Activated naive CD8-positive, alpha-beta T cell treated with anti-CD3 and anti-CD28 coated beads for 36 hours (primary cell): ENCODE data around the gene HUWE1. TPM values are rescaled to one million over a fixed set of nuclear protein-coding genes. Genes with fewer than 3 reads are reported as not detected.
A peak's percentile ranks its signal among the peaks of the same experiment; 100 is the strongest.

Source experiments
- DNase-seq: peaks from one replicate; pipeline ENCODE4 v3.0.0; 2021
- H3K27ac Mint-ChIP-seq: one replicate; pipeline ENCODE4 v1.8.0; 2022; ENCODE audit warnings: mild to moderate bottlenecking, moderate library complexity, mixed read lengths
- H3K27me3 Mint-ChIP-seq: one replicate; pipeline ENCODE4 v1.8.0; 2022; ENCODE audit warnings: mild to moderate bottlenecking, mixed read lengths
- H3K36me3 Mint-ChIP-seq: one replicate; pipeline ENCODE4 v1.8.0; 2021; ENCODE audit warnings: mild to moderate bottlenecking, mixed read lengths
- H3K4me1 Mint-ChIP-seq: one replicate; pipeline ENCODE4 v1.8.0; 2021; ENCODE audit warnings: mixed read lengths
- H3K4me3 Mint-ChIP-seq: one replicate; pipeline ENCODE4 v1.8.0; 2022; ENCODE audit warnings: mild to moderate bottlenecking, moderate library complexity, mixed read lengths
- H3K9me3 Mint-ChIP-seq: one replicate; pipeline ENCODE4 v1.8.0; 2022; ENCODE audit warnings: mixed read lengths
- total RNA-seq, 2 experiments: library from RNA; stranded (reverse); gene quantifications; one replicate each; pipeline ENCODE4 v1.2.3, GENCODE V29; 2021

Gene HUWE1
- total RNA-seq, 2 experiments from 2014 or later, result 261 to 273 TPM

GRCh38 chrX:53599781-53600396 lies 86.6 kb downstream of the HUWE1 start:
- Mint-ChIP-seq H3K27ac (peak overlapping the region; percentile 78), H3K27me3 (no peaks in the 10 kb centered on the region), H3K4me1 (peaks cover 18% of the 10 kb centered on the region), H3K4me3 (no peak overlapping the region), H3K36me3 (peaks cover 12% of the 10 kb centered on the region), H3K9me3 (no peaks in the 10 kb centered on the region)
- DNase-seq, result no peak

- Mint-ChIP-seq H3K27me3 (no peaks in the 10 kb centered on the region), H3K36me3 (peaks cover 18% of the 10 kb centered on the region), H3K9me3 (no peaks in the 10 kb centered on the region), H3K27ac (no peak overlapping the region), H3K4me1 (peaks cover 18% of the 10 kb centered on the region), H3K4me3 (no peak overlapping the region)
- DNase-seq, result no peak
Measured at GRCh38 chrX:53598169-53598568, 88.3 kb downstream of the HUWE1 start.

GRCh38 chrX:53595266-53595810 lies 91.2 kb downstream of the HUWE1 start:
- H3K36me3 Mint-ChIP-seq, result peaks cover 21% of the 10 kb centered on the region
- no peak for DNase-seq
- no peak overlapping the region for H3K4me3 Mint-ChIP-seq
- H3K27me3 Mint-ChIP-seq, result no peaks in the 10 kb centered on the region
- H3K27ac Mint-ChIP-seq, result peak overlapping the region; percentile 51
- no peaks in the 10 kb centered on the region for H3K9me3 Mint-ChIP-seq
- peaks cover 17% of the 10 kb centered on the region for H3K4me1 Mint-ChIP-seq

GRCh38 chrX:53594354-53594753 lies 92.2 kb downstream of the HUWE1 start:
- no peak for DNase-seq
- Mint-ChIP-seq H3K4me3 (no peak overlapping the region), H3K36me3 (peaks cover 26% of the 10 kb centered on the region), H3K4me1 (peaks cover 12% of the 10 kb centered on the region), H3K27ac (no peak overlapping the region), H3K9me3 (no peaks in the 10 kb centered on the region), H3K27me3 (no peaks in the 10 kb centered on the region)

- Mint-ChIP-seq H3K27ac (no peak overlapping the region), H3K27me3 (no peaks in the 10 kb centered on the region), H3K4me1 (peaks cover 4% of the 10 kb centered on the region), H3K36me3 (peaks cover 32% of the 10 kb centered on the region), H3K9me3 (no peaks in the 10 kb centered on the region), H3K4me3 (no peak overlapping the region)
- no peak for DNase-seq
Measured at GRCh38 chrX:53587795-53588420, 98.6 kb downstream of the HUWE1 start.

GRCh38 chrX:53584891-53585290 lies 101.6 kb downstream of the HUWE1 start:
- no peak for DNase-seq
- no peak overlapping the region for H3K4me3 Mint-ChIP-seq
- no peaks in the 10 kb centered on the region for H3K4me1 Mint-ChIP-seq
- no peak overlapping the region for H3K27ac Mint-ChIP-seq
- H3K9me3 Mint-ChIP-seq, result no peaks in the 10 kb centered on the region
- H3K27me3 Mint-ChIP-seq, result no peaks in the 10 kb centered on the region
- peaks cover 40% of the 10 kb centered on the region for H3K36me3 Mint-ChIP-seq

- Mint-ChIP-seq H3K9me3 (no peaks in the 10 kb centered on the region), H3K36me3 (peaks cover 28% of the 10 kb centered on the region), H3K27me3 (no peaks in the 10 kb centered on the region), H3K4me3 (no peak overlapping the region), H3K27ac (peak overlapping the region; percentile 25), H3K4me1 (no peaks in the 10 kb centered on the region)
- no peak for DNase-seq
Measured at GRCh38 chrX:53583571-53583970, 102.9 kb downstream of the HUWE1 start.

- no peak overlapping the region for H3K27ac Mint-ChIP-seq
- no peak overlapping the region for H3K4me3 Mint-ChIP-seq
- no peaks in the 10 kb centered on the region for H3K4me1 Mint-ChIP-seq
- H3K36me3 Mint-ChIP-seq, result peaks cover 20% of the 10 kb centered on the region
- H3K27me3 Mint-ChIP-seq, result no peaks in the 10 kb centered on the region
- no peaks in the 10 kb centered on the region for H3K9me3 Mint-ChIP-seq
- no peak for DNase-seq
Measured at GRCh38 chrX:53580742-53581504, 105.6 kb downstream of the HUWE1 start.

- Mint-ChIP-seq H3K27ac (no peak overlapping the region), H3K36me3 (peaks cover 18% of the 10 kb centered on the region), H3K9me3 (no peaks in the 10 kb centered on the region), H3K4me1 (no peaks in the 10 kb centered on the region), H3K4me3 (no peak overlapping the region), H3K27me3 (no peaks in the 10 kb centered on the region)
- no peak for DNase-seq
Measured at GRCh38 chrX:53571494-53571893, 115.0 kb downstream of the HUWE1 start.

- Mint-ChIP-seq H3K9me3 (no peaks in the 10 kb centered on the region), H3K4me3 (no peak overlapping the region), H3K27ac (no peak overlapping the region), H3K36me3 (peaks cover 35% of the 10 kb centered on the region), H3K27me3 (no peaks in the 10 kb centered on the region), H3K4me1 (no peaks in the 10 kb centered on the region)
- no peak for DNase-seq
Measured at GRCh38 chrX:53563324-53563723, 123.2 kb downstream of the HUWE1 start.

- H3K4me3 Mint-ChIP-seq, result no peak overlapping the region
- H3K27me3 Mint-ChIP-seq, result no peaks in the 10 kb centered on the region
- peaks cover 36% of the 10 kb centered on the region for H3K36me3 Mint-ChIP-seq
- H3K27ac Mint-ChIP-seq, result no peak overlapping the region
- no peaks in the 10 kb centered on the region for H3K9me3 Mint-ChIP-seq
- no peak for DNase-seq
- H3K4me1 Mint-ChIP-seq, result no peaks in the 10 kb centered on the region
Measured at GRCh38 chrX:53561912-53562311, 124.6 kb downstream of the HUWE1 start.

- DNase-seq, result no peak
- Mint-ChIP-seq H3K27me3 (no peaks in the 10 kb centered on the region), H3K4me3 (no peak overlapping the region), H3K36me3 (peaks cover 39% of the 10 kb centered on the region), H3K9me3 (no peaks in the 10 kb centered on the region), H3K4me1 (no peaks in the 10 kb centered on the region), H3K27ac (peak overlapping the region; percentile 25)
Measured at GRCh38 chrX:53558646-53559045, 127.9 kb downstream of the HUWE1 start.

GRCh38 chrX:53556868-53557267 lies 129.7 kb downstream of the HUWE1 start:
- Mint-ChIP-seq H3K9me3 (no peaks in the 10 kb centered on the region), H3K27me3 (no peaks in the 10 kb centered on the region), H3K4me3 (no peak overlapping the region), H3K27ac (no peak overlapping the region), H3K4me1 (no peaks in the 10 kb centered on the region), H3K36me3 (peaks cover 37% of the 10 kb centered on the region)
- no peak for DNase-seq

GRCh38 chrX:53550756-53551463 lies 135.6 kb downstream of the HUWE1 start:
- no peaks in the 10 kb centered on the region for H3K9me3 Mint-ChIP-seq
- H3K36me3 Mint-ChIP-seq, result peaks cover 34% of the 10 kb centered on the region
- H3K27me3 Mint-ChIP-seq, result peaks cover 3% of the 10 kb centered on the region
- no peaks in the 10 kb centered on the region for H3K4me1 Mint-ChIP-seq
- peak overlapping the region; percentile 46 for H3K27ac Mint-ChIP-seq
- no peak overlapping the region for H3K4me3 Mint-ChIP-seq
- no peak for DNase-seq

GRCh38 chrX:53547668-53548067 lies 138.9 kb downstream of the HUWE1 start:
- H3K4me1 Mint-ChIP-seq, result no peaks in the 10 kb centered on the region
- peak overlapping the region; percentile 55 for H3K27ac Mint-ChIP-seq
- H3K36me3 Mint-ChIP-seq, result peaks cover 25% of the 10 kb centered on the region
- H3K4me3 Mint-ChIP-seq, result no peak overlapping the region
- H3K9me3 Mint-ChIP-seq, result no peaks in the 10 kb centered on the region
- DNase-seq, result no peak
- H3K27me3 Mint-ChIP-seq, result peaks cover 3% of the 10 kb centered on the region
